ENCODE data around the gene SCAMP2. TPM values are rescaled to one million over a fixed set of nuclear protein-coding genes. Genes with fewer than 3 reads are reported as not detected.

SCAMP2 gene
- total and polyA plus RNA-seq, 2 donors (not counting 1 experiment from before 2014, with no cell fraction given), result 85.1 to 105 TPM

DNA sequence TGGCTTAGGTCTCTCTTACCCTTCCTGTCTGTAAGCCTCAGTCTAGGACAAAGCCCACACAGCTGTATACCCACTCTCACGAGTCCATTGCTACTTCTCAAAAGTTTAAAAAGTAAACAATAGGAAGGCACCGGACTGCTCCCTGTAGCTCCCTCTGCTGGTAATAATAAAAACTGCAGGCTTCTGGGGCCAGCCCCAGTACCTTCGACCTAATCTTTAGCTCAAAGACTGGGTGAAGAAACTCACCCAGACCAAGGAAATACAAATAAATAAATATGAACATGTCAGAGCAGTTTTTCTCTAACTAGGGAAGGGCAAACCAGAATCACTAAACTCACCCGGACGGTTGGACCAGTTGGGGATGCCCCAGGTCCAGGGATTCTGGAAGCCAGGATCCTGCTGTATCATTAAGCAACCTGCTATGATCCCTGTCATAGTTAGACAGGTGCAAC is 28.5 kb upstream of the SCAMP2 start:
- Histone ChIP-seq H3K36me3 (replicated peaks in 1 of 2; ENCODE audit: control extremely low read depth in 1 of 2, control insufficient read depth in 1 of 2, extremely low read depth in 1 of 2, insufficient read depth in 2 of 2, low read length in 1 of 2) (peaks cover 0 to 55% of the 10 kb centered on the region in 2 experiments), H3K79me2 (ENCODE audit: control insufficient read depth, insufficient read depth, low read length) (peaks cover 14% of the 10 kb centered on the region), H2AFZ (ENCODE audit: insufficient read depth, low read depth, low read length, poor library complexity, severe bottlenecking) (peak overlapping the region; percentile 45), H3K4me3 (ENCODE audit: control extremely low read depth in 1 of 5, extremely low read depth in 1 of 5, insufficient read depth in 1 of 5, low read depth in 2 of 5, low read length in 4 of 5) (no peak overlapping the region), H3K27ac (ENCODE audit: low read length in 2 of 2) (no peak overlapping the region), H4K20me1 (ENCODE audit: control insufficient read depth, insufficient read depth, low read length, poor library complexity, severe bottlenecking) (peaks cover 7% of the 10 kb centered on the region), H3K4me1 (ENCODE audit: control insufficient read depth in 2 of 2, insufficient read depth in 2 of 2, low read length in 2 of 2) (peaks cover 17 to 23% of the 10 kb centered on the region in 2 donors), H3K4me2 (replicated peaks; ENCODE audit: low read depth, low read length, poor library complexity, severe bottlenecking) (peak overlapping the region; percentile 9), H3K27me3 (replicated peaks in 1 of 4; ENCODE audit: control extremely low read depth in 1 of 4, control insufficient read depth in 3 of 4, insufficient read depth in 4 of 4, low read length in 3 of 4) (no peaks in the 10 kb centered on the region), H3K9me3 (ENCODE audit: control extremely low read depth in 1 of 3, control insufficient read depth in 2 of 3, insufficient read depth in 1 of 3, low read length in 2 of 3) (no peaks in the 10 kb centered on the region), H3K9ac (ENCODE audit: low read length) (no peak overlapping the region)
- POLR2A ChIA-PET, result interaction anchor here (0.6 to 1.3 kb wide), 3 partner anchors 11 to 55 kb away, joined by 3 to 4 read pairs (median 4); partner anchors contain the start of genes COX5A and MPI
- WGBS (ENCODE audit: insufficient coverage), result 33% methylated on average over 3 of the region's 5 CpGs
- peaks cover 40% of the 10 kb centered on the region for H3K4me1 Mint-ChIP-seq
- DNase-seq (peak; percentile 80), ATAC-seq (ENCODE audit: low read depth) (peak; percentile 55)
- CTCF ChIA-PET, result interaction anchor here (0.6 to 7.2 kb wide), 59 partner anchors 8 to 550 kb away, joined by 3 to 108 read pairs (median 4); partner anchors contain the start of genes COX5A, CPLX3, CSK and MPI
- no peak overlapping the region for H3K27ac Mint-ChIP-seq
- H3K4me3 Mint-ChIP-seq, result no peak overlapping the region
- intact Hi-C loops (cut with micrococcal nuclease), result loop anchor here (1.0 kb wide), 5 partner anchors 11 to 266 kb away; partner anchors contain the start of genes MPI and ULK3
- H3K27me3 Mint-ChIP-seq, result no peaks in the 10 kb centered on the region
- H3K9me3 Mint-ChIP-seq (ENCODE audit: insufficient read depth), result no peaks in the 10 kb centered on the region
- TF ChIP-seq, protein P1, sequence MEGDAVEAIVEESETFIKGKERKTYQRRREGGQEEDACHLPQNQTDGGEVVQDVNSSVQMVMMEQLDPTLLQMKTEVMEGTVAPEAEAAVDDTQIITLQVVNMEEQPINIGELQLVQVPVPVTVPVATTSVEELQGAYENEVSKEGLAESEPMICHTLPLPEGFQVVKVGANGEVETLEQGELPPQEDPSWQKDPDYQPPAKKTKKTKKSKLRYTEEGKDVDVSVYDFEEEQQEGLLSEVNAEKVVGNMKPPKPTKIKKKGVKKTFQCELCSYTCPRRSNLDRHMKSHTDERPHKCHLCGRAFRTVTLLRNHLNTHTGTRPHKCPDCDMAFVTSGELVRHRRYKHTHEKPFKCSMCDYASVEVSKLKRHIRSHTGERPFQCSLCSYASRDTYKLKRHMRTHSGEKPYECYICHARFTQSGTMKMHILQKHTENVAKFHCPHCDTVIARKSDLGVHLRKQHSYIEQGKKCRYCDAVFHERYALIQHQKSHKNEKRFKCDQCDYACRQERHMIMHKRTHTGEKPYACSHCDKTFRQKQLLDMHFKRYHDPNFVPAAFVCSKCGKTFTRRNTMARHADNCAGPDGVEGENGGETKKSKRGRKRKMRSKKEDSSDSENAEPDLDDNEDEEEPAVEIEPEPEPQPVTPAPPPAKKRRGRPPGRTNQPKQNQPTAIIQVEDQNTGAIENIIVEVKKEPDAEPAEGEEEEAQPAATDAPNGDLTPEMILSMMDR (IDR thresholded peaks at IDR 0.05), result peak; percentile 91
- no peak for TF ChIP-seq EZH2 (IDR thresholded peaks at IDR 0.05; ENCODE audit: borderline replicate concordance, insufficient read depth, low read depth, low read length, poor library complexity, severe bottlenecking)

DNA sequence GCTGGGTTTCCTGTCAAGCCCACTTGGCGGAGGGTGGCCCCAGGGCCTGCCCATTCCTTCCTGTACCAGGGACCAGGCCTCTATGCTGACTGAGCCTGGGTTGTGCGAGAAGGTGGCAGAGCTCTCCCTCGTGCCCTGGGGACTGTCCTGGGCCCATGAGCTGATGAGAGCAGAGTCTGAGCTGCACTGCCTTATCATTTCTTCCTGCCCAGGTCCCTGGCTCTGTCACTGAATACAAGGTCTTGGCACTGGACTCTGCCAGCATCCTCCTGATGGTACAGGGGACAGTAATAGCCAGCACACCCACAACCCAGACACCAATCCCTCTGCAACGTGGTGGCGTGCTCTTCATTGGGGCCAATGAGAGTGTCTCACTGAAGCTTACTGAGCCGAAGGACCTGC is 24.1 kb upstream of the SCAMP2 start:
- Histone ChIP-seq H3K9ac (ENCODE audit: low read length) (no peak overlapping the region), H3K79me2 (ENCODE audit: control insufficient read depth, insufficient read depth, low read length) (no peaks in the 10 kb centered on the region), H3K4me3 (ENCODE audit: control extremely low read depth in 1 of 5, extremely low read depth in 1 of 5, insufficient read depth in 1 of 5, low read depth in 2 of 5, low read length in 4 of 5) (no peak overlapping the region), H3K4me1 (ENCODE audit: control insufficient read depth in 2 of 2, insufficient read depth in 2 of 2, low read length in 2 of 2) (peaks cover 18 to 30% of the 10 kb centered on the region in 2 donors), H3K36me3 (replicated peaks in 1 of 2; ENCODE audit: control extremely low read depth in 1 of 2, control insufficient read depth in 1 of 2, extremely low read depth in 1 of 2, insufficient read depth in 2 of 2, low read length in 1 of 2) (peaks cover 0 to 40% of the 10 kb centered on the region in 2 experiments), H3K4me2 (replicated peaks; ENCODE audit: low read depth, low read length, poor library complexity, severe bottlenecking) (no peak overlapping the region), H3K9me3 (ENCODE audit: control extremely low read depth in 1 of 3, control insufficient read depth in 2 of 3, insufficient read depth in 1 of 3, low read length in 2 of 3) (no peaks in the 10 kb centered on the region), H2AFZ (ENCODE audit: insufficient read depth, low read depth, low read length, poor library complexity, severe bottlenecking) (no peak overlapping the region), H4K20me1 (ENCODE audit: control insufficient read depth, insufficient read depth, low read length, poor library complexity, severe bottlenecking) (peaks cover 7% of the 10 kb centered on the region), H3K27me3 (replicated peaks in 1 of 4; ENCODE audit: control extremely low read depth in 1 of 4, control insufficient read depth in 3 of 4, insufficient read depth in 4 of 4, low read length in 3 of 4) (no peaks in the 10 kb centered on the region), H3K27ac (ENCODE audit: low read length in 2 of 2) (no peak overlapping the region)
- Mint-ChIP-seq H3K4me3 (no peak overlapping the region), H3K27ac (no peak overlapping the region), H3K9me3 (ENCODE audit: insufficient read depth) (no peaks in the 10 kb centered on the region), H3K27me3 (no peaks in the 10 kb centered on the region), H3K4me1 (peaks cover 28% of the 10 kb centered on the region)
- no peak for TF ChIP-seq EZH2 (IDR thresholded peaks at IDR 0.05; ENCODE audit: borderline replicate concordance, insufficient read depth, low read depth, low read length, poor library complexity, severe bottlenecking)
- TF ChIP-seq, protein P1 (IDR thresholded peaks at IDR 0.05), result no peak
- ATAC-seq (ENCODE audit: low read depth) (no peak), DNase-seq (no peak)
- CTCF ChIA-PET, result interaction anchor here (0.6 to 1.8 kb wide), 4 partner anchors 10 to 261 kb away, joined by 3 to 4 read pairs (median 4); partner anchors contain the start of gene FAM219B
- WGBS (ENCODE audit: insufficient coverage), result 81% methylated on average over 6 of the region's 6 CpGs
- POLR2A ChIA-PET, result no interaction called here
- intact Hi-C loops (cut with micrococcal nuclease), result no loop called here

Data from B cell (primary cell).